ENCODE measurements around the gene STEAP1B.

Gene STEAP1B

DNA sequence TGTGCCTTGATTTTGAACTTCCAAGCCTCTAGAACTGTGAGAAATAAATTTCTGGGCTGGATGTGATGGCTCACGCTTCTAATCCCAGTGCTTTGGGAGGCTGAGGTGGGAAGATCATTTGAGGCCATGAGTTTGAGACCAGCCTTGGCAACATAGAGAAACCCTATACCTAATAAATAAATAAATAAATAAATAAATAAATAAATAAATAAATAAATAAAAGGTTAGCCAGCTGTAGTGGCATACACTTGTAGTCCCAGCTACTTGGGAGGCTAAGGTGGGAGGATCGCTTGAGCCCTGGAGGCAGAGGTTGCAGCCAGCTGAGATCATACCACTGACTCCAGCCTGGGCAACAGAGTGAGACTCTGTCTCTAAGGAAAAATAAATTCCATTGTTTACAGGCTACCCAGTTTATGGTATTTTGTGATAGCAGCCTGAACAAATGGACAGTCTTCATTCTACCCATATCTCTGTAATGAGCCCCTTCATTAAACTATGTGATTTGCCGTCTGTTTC lies 67.7 kb downstream of the STEAP1B start:
- DNase-seq (ENCODE audit: low read depth in 2 of 2): no peak

DNA sequence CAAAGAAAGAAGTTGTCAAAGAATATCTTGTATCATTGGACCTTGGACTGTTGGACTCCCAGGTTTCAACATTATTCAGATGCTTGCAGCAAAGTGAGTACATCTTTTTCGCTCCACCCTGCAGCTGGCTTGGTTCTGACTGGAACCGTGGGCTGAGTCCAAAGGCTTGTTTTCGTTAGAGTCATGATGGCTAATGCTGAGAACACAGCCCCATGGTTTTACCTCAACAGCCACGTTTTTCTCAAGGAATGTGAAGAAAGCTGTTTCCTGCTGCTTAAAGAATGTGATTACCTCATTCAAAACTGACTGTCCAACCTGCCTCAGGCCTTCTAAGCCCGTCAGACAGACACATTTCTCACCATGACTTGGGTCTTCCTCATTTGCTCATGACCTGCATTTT lies 69.5 kb downstream of the STEAP1B start:
- DNase-seq (ENCODE audit: low read depth in 2 of 2): no peak

DNA sequence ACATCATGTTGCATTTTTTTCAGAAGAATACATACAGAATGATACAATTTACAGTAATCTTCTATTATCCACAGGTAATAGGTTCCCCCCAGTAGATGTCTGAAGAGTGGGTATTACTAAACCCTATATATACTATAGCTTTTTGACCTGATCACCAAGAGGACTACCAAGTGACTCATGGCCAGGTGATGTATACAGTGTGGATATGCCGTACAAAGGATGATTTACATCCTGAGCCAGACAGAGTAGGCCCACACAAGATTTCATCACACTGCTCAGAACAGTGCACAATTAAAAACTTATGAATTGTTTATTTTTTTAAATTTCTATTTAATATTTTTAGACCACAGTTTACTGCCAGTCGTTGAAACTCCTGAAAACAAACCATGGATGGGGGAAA lies 70.6 kb downstream of the STEAP1B start:
- no peak for DNase-seq (ENCODE audit: low read depth in 2 of 2)

DNA sequence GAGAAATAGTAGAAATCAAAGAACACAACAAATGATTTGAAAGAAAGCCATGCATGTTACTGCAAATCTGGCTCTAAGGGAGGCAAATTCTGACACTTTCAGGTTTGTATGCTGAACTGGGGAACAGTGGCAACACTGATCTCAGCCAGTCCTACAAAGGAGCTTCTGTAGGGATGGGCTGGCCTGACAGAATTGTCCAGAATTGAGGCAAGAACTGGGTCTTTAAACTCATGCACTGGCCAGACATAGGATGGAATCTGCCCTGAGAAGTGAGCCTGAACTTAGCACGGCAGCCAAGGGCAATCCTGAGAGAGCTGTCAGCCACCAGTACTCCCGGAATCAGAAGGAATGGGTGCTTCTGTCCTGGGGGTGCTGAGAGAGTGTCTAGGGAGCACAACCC lies 72.1 kb downstream of the STEAP1B start:
- DNase-seq (ENCODE audit: low read depth in 2 of 2): no peak

DNA sequence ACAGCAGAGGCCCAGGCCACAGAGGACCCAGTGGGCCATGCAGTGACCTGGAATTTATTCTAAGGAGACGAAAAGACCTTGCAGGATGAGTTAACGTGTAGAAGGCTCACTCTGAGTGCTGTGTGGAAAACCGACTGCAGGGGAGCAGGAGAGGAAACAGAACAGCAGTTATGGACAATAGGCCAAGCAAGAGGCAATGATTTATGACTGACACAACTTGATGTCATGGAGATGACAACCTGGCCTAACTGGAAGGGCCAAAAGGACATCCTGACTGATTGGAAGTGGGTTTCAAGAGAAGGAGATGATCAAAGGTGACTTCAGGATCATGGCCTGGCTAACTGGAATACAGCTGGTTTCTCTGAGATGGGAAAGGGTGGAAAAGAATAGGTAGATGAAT lies 72.9 kb downstream of the STEAP1B start:
- no peak for DNase-seq (ENCODE audit: low read depth in 2 of 2)

DNA sequence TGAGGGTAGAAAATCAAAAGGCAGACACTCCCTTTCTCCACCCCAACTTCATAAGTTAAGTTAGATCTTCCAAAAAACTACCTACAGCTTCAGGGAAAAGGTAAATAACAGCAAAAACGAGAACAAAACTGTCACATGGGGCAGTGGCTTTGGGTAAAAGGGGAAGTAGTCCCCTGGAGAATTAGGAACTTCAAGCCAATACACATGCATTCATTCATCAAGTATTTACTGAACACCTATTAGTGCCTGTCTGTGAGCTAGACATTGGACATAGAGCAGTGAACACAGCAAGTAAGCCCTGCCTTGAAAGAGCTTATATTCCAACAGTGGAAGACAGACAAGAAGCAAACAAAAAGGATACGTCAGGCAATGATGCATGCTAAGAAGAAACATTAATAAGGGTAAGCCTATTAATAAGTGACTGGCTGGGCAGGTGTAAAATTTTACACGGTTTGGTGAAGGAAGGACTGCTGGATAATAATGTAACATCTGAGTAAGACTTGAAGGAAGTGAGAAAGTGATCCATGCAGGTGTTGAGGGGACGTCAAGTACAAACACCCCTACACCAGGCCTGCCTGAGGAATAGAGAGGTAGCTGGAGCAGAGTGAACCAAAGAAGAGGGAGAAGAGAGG lies 73.4 kb downstream of the STEAP1B start:
- no peak for DNase-seq (ENCODE audit: low read depth in 2 of 2)

DNA sequence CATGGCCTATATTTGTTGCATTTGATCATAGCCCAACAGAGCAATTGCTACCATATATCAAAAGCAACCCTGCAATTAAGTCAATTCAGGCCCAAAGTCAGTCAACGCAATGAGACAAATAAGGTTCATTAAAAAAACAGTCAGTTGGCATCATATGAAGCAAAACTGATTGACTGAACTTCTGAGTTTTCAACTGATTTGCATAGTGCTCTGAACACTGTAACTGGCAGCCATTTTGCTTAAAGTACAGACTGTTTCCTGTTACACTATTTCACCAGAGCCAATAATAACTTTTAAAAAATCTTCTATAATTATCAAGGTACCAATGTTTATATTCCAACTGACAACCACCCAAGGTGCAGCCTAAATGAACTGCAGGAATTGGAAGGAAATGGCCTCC lies 74.6 kb downstream of the STEAP1B start:
- DNase-seq (ENCODE audit: low read depth in 2 of 2): no peak

DNA sequence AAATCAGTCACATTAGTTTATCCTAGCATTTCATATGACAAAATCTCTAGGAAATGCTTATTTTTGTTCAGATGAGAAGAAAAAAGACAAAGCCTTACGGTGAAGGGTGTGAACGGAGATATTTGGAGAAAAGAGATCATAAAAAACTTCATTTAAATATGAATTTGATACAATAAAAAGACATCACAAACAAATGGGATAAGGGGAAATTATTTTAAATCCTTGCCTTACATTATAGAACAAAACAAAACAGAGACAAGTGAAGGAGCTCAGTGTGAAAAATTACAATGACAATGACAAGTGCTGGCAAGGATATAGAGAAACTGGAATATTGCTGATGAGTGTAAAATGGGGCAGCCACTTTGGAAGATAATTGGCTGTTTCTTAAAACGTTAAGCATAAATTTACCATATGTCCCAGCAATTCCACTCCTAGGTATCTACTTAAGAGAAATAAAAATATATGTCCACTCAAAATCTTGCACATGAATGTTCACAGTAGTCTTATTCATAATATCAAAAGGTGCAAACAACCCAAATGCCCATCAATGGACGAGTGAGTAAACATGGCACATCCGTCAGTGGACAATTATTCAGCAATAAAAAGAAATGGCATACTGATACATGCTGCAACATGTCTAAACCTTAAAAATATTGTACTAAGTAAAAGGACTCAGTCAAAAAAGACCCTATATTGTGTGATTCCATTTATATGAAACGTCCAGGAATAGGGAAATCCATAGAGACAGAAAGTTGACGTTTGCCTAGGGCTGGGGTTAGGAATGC lies 77.0 kb downstream of the STEAP1B start:
- DNase-seq (ENCODE audit: low read depth in 2 of 2): no peak

DNA sequence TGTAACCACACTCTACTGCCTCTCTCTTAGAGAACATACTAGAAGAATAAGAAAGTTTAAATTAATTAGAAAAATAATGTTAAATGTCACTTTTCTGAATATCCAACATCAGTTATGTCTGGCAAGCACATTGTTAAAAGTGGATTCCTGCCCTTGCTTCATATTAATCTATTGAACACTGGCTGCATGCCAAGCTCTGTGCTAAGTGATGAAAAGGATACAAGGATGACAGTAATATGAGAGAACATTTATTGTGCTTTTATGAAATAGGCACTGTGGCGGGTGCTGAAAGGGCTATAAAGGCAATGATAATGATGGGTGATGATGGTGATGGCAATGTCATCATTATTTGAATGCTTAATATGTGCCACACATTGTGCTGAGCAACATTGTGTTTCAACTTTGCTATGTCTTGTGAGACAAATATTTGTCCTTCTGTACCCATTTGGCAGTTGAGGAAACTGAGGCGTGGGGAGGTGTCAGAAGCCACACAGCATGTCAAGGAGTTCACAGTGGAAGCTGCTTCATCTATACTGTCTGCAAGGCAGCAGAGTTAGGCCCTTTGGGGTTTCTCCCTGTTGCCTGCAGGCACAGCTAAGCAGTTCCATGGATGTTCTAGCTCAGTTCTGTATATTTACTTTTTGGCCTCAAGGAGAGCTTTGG lies 78.9 kb downstream of the STEAP1B start:
- no peak for DNase-seq (ENCODE audit: low read depth in 2 of 2)

DNA sequence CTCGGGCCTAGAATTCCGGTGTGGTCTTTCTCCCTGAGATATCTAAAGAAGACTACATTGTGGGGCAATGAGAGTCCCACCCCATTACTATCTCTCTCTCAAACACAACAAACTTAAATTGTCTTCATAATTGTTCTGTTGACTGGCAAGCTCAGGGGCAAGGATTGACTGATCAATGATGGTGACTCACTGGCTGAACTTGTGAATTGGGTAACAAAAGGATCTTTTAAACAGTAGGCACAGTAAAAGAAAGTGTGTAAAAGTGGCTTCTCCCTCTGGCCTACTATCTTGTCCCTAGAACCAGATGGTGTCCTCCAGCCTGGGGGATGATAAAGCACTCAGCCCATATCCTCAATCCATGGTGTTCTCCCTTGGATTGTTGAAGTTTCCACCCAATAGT lies 80.0 kb downstream of the STEAP1B start:
- no peak for DNase-seq (ENCODE audit: low read depth in 2 of 2)

DNA sequence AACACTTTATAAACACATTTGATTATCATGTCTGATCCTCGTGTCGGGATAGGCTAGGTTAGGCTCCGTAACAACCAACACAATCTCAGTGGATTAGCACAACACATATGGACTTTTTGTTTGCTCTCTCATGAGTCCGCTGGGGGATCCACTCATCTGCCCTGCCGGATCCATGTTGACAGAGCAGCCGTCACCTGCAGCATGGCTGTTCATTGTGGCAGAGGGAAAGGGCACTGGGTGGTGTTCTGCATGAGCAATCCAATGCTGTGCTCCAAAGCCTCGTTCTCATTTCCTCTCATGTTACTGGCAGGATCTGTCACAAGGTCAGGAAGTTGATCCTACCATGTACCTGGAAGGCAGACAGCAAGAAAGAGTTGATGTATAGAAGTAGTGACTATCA lies 80.5 kb downstream of the STEAP1B start:
- DNase-seq (ENCODE audit: low read depth in 2 of 2): no peak

DNA sequence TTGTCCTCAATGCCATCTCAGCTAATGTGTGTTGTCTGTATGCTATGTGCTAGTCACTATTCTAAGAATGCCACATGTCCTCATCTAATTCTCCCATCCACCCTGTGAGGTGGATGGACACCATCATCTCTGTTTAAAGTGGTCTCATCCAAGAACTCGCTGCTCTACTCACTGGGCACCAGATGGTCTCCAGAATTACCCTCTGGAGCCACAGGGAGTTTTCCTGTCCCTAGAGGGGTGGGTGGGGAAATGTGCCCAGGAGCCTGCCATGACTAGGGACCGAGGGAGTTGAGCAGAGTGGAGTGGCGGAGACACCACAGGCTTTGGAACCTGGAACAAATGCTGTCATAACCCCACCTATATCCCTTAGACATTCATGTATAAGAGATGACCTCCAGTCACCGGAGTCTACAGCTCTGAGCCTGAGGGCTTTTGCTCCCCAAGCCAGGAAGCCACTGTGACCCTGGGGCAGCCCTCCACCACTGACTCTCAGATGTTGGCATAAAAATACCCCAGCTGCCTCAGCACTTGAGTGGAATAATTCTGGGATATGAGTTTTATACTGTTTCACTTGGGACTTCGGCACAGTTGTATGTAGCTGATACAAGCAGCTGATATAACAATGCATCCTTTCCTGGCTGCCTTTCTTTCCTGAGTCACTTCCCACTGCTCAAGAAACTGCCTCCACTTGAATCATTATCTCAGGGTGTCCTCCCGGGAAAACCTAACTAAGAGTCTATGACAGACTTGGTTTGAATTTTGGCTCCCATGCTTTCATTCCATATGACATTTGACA lies 81.5 kb downstream of the STEAP1B start:
- DNase-seq (ENCODE audit: low read depth in 2 of 2): no peak

DNA sequence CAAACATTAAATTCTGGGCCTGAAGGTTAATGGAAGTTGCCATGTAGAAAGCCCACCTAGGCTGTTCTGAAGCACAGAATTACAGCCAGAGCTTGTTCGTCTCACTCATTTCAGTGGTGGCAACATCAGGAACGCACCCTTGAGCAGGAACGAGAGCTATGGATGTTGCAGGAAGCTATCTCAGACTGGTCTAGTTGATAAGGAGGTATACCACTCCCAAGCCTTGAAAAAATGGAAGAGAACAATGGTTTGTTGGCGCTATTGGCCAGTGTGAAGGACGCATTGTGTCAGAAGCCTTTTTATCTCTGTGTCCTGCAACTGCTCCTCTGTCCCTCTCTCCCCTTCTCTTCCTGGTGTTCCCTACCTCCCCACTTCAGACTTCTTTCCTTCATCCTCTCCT lies 82.1 kb downstream of the STEAP1B start:
- DNase-seq (ENCODE audit: low read depth in 2 of 2): no peak

DNA sequence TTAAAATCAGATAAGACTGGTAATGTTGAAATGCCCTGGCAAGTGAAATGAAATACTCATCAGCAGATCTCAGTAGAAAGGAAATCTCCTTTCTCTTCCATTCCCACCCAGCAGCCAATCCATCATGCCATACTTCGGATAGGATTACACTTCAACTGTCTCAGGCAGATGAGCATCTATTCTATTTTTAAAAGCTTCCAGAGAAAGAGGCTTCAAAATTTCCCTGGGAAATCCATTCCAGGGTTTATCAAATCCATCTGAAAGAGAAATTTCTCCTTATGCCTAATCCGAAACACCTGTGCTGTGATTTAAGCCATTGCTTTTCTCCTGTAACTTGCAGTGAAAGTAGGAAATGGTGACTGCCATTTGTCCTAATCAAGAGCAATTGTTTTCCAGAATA lies 82.6 kb downstream of the STEAP1B start:
- no peak for DNase-seq (ENCODE audit: low read depth in 2 of 2)

DNA sequence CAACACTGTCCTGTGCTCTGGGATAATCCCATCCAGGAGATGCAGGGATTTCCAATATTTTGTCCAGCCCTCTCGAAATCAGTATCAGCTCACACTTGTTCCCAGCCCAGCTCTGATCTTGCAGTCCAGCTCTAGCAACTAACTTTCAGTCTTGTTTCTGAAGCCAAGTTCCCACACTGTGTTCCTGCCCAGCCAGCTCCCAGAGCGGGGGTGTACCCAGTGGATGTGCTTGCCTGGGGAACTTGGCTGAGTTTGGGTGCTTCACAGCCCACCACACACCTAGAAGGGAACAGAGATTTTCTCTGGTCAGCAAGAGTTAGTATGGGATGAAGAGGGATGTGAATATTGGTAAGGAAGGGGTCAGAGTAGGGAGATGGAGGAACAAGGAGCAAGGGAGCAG lies 85.6 kb downstream of the STEAP1B start:
- no peak for DNase-seq (ENCODE audit: low read depth in 2 of 2)

DNA sequence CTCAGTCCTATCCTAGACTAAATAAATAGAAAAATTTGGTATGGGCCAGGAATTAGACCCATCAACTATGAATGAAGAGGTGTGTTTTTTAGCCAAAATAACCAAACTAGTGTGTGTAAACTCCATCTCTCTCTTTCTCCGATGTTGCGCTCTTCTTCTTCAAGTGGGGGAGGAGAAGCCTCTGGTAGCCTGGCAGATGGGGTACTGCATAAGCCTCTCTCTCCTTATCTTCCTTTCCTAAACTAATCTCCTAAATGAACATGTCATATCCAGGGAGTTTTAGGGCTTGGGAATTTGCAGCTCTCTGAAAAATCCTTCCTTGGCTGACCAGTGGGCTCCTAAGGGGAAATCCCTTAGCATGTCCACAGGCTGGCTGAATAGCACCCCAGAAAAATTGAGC lies 86.8 kb downstream of the STEAP1B start:
- DNase-seq (ENCODE audit: low read depth in 2 of 2): no peak

DNA sequence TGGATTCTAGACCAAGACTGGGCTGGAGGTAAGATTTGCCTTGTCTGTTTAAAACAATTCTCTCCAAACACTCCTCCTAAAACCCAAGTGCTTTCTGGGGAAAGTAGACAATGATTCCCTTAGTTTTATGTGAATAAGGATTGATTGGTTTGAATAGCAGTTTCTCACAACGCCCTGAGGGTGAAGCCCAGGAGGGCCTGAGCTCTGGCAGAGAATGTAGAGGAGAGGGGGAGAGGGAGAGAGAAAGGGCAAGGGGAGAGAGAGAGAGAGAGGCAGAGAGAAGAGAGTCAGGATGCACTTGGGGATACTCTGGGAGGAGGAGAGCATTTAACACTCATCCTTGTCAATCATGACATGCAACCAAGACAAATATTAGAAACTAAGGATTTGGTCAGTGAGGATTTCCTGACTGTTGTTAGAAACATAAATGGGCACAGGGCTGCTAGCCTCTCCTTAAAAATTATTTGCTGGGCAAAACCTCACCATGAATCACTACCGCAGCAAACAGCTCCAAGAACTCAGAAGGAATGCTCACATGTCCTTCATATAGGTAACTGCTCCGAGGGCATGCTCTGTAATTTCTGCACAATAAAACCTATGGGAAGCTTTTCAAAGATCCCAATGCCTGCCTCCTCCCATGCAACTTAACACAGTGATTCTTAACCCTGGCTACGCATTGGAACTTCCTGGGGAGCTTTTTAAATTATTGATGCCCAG lies 87.9 kb downstream of the STEAP1B start:
- DNase-seq (ENCODE audit: low read depth in 2 of 2): no peak

DNA sequence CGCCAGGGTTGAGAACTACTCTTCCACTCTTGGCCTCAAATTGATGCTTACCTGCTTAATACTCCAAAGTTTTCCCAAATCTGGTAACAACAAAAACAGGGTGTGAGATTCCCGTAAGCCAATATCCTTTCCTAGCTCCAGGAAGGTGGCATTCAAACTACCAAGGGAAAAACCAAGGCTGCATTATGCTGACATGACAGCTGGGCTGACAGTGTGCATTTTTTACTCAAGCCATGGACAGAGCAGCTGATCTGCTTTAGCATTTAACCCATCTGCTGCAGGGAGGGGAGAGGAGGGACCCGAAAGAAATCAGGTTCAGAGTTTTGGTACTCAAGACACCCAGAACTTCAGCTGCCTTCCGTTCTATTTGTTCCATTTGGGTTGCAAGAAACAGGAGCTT lies 93.3 kb downstream of the STEAP1B start:
- no peak for DNase-seq (ENCODE audit: low read depth in 2 of 2)

DNA sequence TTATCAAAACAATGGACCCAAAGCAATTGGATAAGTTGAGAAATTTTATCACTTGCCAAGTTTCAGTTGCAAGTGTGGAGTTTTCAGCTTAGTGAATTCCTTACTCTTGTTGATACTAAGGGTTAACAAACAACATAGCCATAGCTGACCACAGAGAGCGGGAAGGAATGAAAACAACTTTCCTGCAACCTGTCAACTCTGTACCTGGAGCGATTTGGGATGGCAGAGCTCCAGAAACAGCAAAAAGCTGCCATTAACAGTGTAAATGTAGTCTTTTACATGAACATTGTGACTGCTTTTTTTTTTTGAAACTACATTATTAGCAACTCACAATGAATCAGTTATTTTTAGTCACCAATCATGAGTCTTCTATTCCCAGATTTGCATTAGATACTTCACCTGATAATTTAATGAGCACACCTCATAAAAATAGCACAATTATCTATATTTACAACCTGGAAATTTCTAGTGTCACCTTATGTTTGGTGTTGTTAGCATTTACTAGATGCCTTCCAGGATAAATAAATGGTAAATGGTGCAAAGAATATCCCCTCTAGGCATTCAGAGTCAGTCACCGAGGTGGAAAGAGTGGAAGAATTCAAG lies 95.5 kb downstream of the STEAP1B start:
- no peak for DNase-seq (ENCODE audit: low read depth in 2 of 2)

DNA sequence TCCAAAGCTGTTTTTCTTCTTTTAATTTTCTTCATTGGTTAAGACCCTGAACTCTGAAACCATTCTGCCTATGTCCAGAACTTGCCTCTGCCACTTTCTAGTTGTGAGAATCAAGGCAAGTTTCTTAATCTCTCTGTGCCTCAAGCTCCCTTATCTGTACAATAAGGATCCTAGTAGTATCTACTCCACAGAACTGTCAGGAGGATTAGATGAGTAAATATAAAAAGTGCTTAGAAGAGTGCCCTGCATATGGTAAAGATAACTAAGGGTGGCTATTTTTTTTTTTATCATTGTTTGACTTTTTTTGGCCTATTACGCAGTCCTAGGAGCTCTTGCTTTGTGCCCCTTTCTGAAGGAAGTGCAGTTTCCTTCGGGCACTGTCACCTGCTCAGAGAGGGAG lies 96.6 kb downstream of the STEAP1B start:
- DNase-seq (ENCODE audit: low read depth in 2 of 2): no peak

DNA sequence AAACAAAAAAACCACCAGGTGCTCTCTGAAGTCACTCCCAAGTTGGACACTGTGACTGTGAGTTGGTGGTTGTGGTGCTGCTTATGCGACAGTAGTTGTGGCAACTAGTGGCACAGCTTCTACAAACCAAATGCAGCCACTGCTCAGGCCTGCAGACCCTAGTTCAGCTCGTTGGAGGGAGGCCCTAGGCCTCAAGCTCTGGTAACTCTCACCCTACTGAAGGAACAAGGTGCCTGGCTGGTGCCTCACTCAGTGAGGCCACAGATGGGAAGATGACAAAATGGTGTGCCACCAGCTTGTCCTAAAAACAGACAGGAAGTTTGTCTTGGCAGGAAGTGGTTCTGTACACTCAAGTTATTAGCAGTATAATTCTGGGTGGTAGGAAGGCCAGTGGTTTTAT lies 97.7 kb downstream of the STEAP1B start:
- DNase-seq (ENCODE audit: low read depth in 2 of 2): no peak
